ENCODE measurements around the gene ZNF654. TPM values are rescaled to one million over a fixed set of nuclear protein-coding genes. Genes with fewer than 3 reads are reported as not detected.

Gene ZNF654
- total RNA-seq, 1 experiment from 2014 or later = 12.4 TPM

GRCh38 chr3:88188436-88188835 is 129.4 kb downstream of the ZNF654 start:
- Mint-ChIP-seq H3K9me3 (ENCODE audit: unreplicated experiment) (peaks cover under 1% of the 10 kb centered on the region), H3K27ac (ENCODE audit: low read depth, unreplicated experiment) (no peak overlapping the region), H3K36me3 (ENCODE audit: insufficient read depth, unreplicated experiment) (peaks cover 6% of the 10 kb centered on the region), H3K4me3 (ENCODE audit: unreplicated experiment) (no peak overlapping the region), H3K27me3 (ENCODE audit: insufficient read depth, unreplicated experiment) (no peaks in the 10 kb centered on the region), H3K4me1 (ENCODE audit: insufficient read depth, unreplicated experiment) (no peaks in the 10 kb centered on the region)
- intact Hi-C loops (cut with micrococcal nuclease) = no loop called here
- peak; percentile 28 for DNase-seq (ENCODE audit: unreplicated experiment)
- POLR2A ChIA-PET = no interaction called here
- no peak for TF ChIP-seq CTCF (IDR thresholded peaks at IDR 0.05; ENCODE audit: unreplicated experiment)
- BruUV-seq (replicated peaks) = no TSS peak
- CTCF ChIA-PET = interaction anchor here (0.7 kb wide), 1 partner anchor 9 kb away, joined by 3 read pairs; no protein-coding TSS in a partner anchor

- Mint-ChIP-seq H3K4me1 (ENCODE audit: insufficient read depth, unreplicated experiment) (no peaks in the 10 kb centered on the region), H3K27me3 (ENCODE audit: insufficient read depth, unreplicated experiment) (no peaks in the 10 kb centered on the region), H3K4me3 (ENCODE audit: unreplicated experiment) (no peak overlapping the region), H3K27ac (ENCODE audit: low read depth, unreplicated experiment) (no peak overlapping the region), H3K9me3 (ENCODE audit: unreplicated experiment) (no peaks in the 10 kb centered on the region), H3K36me3 (ENCODE audit: insufficient read depth, unreplicated experiment) (peaks cover 6% of the 10 kb centered on the region)
- ChIA-PET CTCF (interaction anchor here (0.7 kb wide), 3 partner anchors 8 to 479 kb away, joined by 3 to 4 read pairs (median 4); no protein-coding TSS in a partner anchor), POLR2A (interaction anchor here (0.6 kb wide), 1 partner anchor 768 kb away, joined by 3 read pairs; no protein-coding TSS in a partner anchor)
- DNase-seq (ENCODE audit: unreplicated experiment) = peak; percentile 3
- TF ChIP-seq CTCF (IDR thresholded peaks at IDR 0.05; ENCODE audit: unreplicated experiment) = no peak
- BruUV-seq (replicated peaks) = no TSS peak
- intact Hi-C loops (cut with micrococcal nuclease) = no loop called here
Measured at GRCh38 chr3:88189361-88189810, 130.3 kb downstream of the ZNF654 start.

GRCh38 chr3:88191872-88192409 is 132.9 kb downstream of the ZNF654 start:
- no peak overlapping the region for H3K4me3 Mint-ChIP-seq (ENCODE audit: unreplicated experiment)
- H3K27ac Mint-ChIP-seq (ENCODE audit: low read depth, unreplicated experiment) = no peak overlapping the region
- no TSS peak for BruUV-seq (replicated peaks)
- CTCF ChIA-PET = no interaction called here
- no peak for DNase-seq (ENCODE audit: unreplicated experiment)
- intact Hi-C loops (cut with micrococcal nuclease) = no loop called here
- H3K9me3 Mint-ChIP-seq (ENCODE audit: unreplicated experiment) = no peaks in the 10 kb centered on the region
- no peaks in the 10 kb centered on the region for H3K4me1 Mint-ChIP-seq (ENCODE audit: insufficient read depth, unreplicated experiment)
- POLR2A ChIA-PET = no interaction called here
- H3K36me3 Mint-ChIP-seq (ENCODE audit: insufficient read depth, unreplicated experiment) = no peaks in the 10 kb centered on the region
- H3K27me3 Mint-ChIP-seq (ENCODE audit: insufficient read depth, unreplicated experiment) = no peaks in the 10 kb centered on the region
- no peak for TF ChIP-seq CTCF (IDR thresholded peaks at IDR 0.05; ENCODE audit: unreplicated experiment)

- intact Hi-C loops (cut with micrococcal nuclease) = no loop called here
- H3K27me3 Mint-ChIP-seq (ENCODE audit: insufficient read depth, unreplicated experiment) = no peaks in the 10 kb centered on the region
- H3K4me1 Mint-ChIP-seq (ENCODE audit: insufficient read depth, unreplicated experiment) = no peaks in the 10 kb centered on the region
Measured at GRCh38 chr3:88192631-88193030, 133.6 kb downstream of the ZNF654 start.

More at GRCh38 chr3:88192631-88193030, 133.6 kb downstream of the ZNF654 start:
- CTCF ChIA-PET = no interaction called here
- H3K36me3 Mint-ChIP-seq (ENCODE audit: insufficient read depth, unreplicated experiment) = no peaks in the 10 kb centered on the region
- DNase-seq (ENCODE audit: unreplicated experiment) = no peak
- POLR2A ChIA-PET = no interaction called here
- H3K9me3 Mint-ChIP-seq (ENCODE audit: unreplicated experiment) = no peaks in the 10 kb centered on the region
- BruUV-seq (replicated peaks) = no TSS peak
- H3K27ac Mint-ChIP-seq (ENCODE audit: low read depth, unreplicated experiment) = no peak overlapping the region
- H3K4me3 Mint-ChIP-seq (ENCODE audit: unreplicated experiment) = no peak overlapping the region
- TF ChIP-seq CTCF (IDR thresholded peaks at IDR 0.05; ENCODE audit: unreplicated experiment) = no peak

Other genes starting within 250 kb of the ZNF654 start
- 83.4 and 96.6 TPM in 2 replicates for gene CGGBP1, start 250 bp upstream of the ZNF654 start, total RNA-seq (2022)
- 21.7 and 23.4 TPM in 2 replicates for gene C3orf38, start 90.7 kb downstream of the ZNF654 start, total RNA-seq (2022)

Data from MCF 10A (cell line).